Skeletal muscle cell (primary cell): ENCODE data around the gene CCDC187.
A peak's percentile ranks its signal among the peaks of the same experiment; 100 is the strongest.
"Not testable (repeated sequence)": the region's sequence is repeated elsewhere in the genome, so short reads cannot be mapped to it uniquely, and the experiment has no call there.

ENCODE experiments used
- DNase-seq: peaks from one replicate; pipeline ENCODE4 v3.0.0-alpha.2; 2010; ENCODE audit warnings: low read depth
- H3K4me3 ChIP-seq: 2 replicates; pipeline ENCODE4 v1.5.1; 2011; ENCODE audit warnings: low read depth, mild to moderate bottlenecking, control low read depth, low read length, moderate library complexity

CCDC187 gene

DNA sequence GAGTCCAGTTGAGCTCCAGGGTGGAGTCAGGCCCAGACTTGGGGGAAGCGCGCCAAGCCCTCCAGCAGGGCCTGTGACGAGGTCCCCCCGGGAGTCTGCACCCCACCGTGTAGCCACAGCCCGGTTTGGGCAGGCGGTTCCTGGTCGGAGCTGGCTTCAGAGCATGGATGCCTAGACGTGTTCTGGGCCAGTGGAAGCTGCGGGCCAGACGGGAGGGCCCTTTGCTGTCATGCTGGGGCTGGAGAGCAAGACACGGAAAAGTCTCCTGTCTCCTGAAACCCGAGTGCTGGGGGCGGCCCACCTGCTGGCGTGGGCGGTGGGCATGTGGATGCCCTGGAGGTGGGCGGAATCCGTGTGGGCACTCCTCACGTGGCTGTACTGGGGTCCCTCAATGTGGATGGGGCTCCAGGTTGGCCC lies 25.3 kb upstream of the CCDC187 start:
- no peak for DNase-seq
- H3K4me3 ChIP-seq: peak overlapping the region; percentile 76

DNA sequence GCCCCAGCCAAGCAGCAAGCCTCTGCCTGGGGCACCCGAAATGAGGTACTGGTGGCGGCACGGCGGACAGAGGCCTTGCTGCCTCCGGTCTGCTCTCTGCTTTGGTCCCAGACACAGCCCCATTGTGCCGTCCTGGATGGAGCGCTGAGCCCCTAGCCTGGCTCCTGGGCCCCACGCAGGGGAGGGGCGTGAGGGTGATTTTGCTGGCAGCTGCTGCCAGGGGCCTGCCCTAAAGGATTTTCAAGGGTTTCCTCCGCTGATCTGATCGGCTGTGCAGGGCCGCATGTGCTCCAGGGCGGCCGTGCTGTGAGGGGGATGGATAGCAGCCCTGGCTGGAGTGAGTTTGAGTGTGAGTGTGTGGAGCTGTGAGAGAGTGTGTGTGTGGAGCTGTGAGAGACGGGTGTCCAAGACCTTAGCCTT lies 24.7 kb upstream of the CCDC187 start:
- no peak for DNase-seq
- H3K4me3 ChIP-seq: peak overlapping the region; percentile 76

DNA sequence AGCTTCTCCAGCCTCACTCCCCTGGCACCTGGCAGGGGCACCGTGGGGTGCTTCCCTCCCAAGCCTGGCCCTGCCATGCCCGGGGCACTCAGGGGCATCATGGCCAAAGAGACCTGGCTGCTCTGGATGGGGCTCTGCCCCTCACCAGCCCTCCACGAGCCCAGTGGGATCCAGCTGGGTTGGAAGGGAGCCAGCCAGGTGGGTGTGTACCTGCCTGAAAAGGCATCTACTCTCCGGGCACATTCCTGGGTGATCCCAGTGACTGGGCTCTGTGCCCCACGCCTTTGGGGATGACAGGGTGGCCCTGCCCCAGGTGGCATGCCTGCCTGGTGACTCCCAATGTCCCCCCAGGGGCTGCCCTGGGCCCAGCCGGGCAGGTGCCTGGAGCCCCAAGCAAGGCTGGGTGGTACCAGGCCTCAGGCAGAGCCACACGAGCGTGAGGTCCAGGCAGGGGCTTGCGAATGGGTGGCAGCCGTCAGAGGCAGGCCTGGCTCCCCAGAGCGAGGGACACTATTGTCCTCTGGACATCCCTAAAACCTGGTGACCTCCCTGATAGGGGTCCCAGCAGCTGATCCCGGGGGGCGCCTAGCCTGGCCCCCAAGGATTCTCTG lies 24.2 kb upstream of the CCDC187 start:
- no peak for DNase-seq
- H3K4me3 ChIP-seq: peak overlapping the region; percentile 76

DNA sequence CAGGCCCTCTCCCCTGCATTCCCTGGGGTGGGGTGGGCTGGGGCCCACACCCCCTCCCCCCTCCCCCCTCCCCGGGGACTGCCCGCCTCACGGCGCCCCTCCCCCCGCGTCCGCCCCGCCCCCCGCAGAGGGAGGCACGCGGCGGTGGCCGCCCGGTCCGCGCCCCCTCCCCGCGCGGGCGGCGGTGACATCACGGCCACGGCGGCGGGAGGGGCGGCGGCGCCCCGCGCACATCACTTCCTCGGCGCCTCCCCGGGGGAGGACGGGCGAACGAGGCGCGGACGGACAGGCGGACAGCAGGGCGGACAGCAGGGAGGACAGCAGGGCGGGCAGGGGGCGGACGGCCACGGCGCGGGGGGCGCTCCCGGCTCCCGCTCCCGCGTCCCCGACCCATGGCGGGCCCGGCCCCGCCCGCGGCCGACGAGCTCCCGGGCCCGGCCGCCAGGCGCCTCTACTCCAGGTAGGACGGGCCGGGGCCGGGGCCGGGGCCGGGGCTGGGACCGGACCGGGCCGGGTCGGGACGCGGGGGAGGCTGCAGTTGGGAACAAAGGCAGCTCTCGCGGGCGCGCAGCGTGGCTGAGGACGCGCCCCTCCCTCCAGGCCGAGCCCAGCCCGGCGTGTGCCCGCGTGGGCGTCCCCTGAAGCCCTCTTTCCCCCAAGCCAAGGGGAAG lies 23.5 kb upstream of the CCDC187 start, which contains the start of gene GPSM1:
TSS of gene GPSM1 (plus strand) at position 236 of the 671 bp plus-strand sequence. CDS start at position 393, 157 bp downstream.
- DNase-seq: no peak
- H3K4me3 ChIP-seq: peak within 1 kb of the TSS; percentile 76

DNA sequence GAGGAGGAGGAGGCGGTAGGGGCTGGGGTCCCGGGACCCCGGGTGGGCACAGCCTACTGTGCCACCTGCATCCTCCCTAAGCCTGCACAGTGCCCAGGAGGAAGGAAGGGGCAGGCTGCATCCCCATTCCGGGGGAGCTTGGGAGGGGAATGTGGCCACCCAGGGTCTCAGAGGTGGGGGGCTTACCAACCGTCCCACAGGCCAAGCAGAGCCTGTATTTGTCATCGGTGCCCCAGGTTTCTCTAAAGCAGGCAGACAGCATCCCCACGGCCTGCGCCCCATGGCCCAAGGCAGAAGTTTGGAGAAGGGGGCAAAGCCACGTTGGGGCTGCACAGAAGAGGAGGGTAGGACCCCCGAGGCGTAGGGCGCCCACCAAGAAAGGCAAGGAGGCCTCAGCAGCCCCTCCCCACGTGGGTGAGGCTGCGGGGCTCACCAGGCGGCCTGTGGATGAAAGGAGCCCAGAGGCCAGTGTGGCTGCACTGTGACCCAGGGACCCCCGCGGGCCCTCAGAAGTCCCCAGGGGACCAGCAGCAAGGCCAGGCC lies 22.9 kb upstream of the CCDC187 start:
- DNase-seq: no peak
- H3K4me3 ChIP-seq: peak overlapping the region; percentile 37

DNA sequence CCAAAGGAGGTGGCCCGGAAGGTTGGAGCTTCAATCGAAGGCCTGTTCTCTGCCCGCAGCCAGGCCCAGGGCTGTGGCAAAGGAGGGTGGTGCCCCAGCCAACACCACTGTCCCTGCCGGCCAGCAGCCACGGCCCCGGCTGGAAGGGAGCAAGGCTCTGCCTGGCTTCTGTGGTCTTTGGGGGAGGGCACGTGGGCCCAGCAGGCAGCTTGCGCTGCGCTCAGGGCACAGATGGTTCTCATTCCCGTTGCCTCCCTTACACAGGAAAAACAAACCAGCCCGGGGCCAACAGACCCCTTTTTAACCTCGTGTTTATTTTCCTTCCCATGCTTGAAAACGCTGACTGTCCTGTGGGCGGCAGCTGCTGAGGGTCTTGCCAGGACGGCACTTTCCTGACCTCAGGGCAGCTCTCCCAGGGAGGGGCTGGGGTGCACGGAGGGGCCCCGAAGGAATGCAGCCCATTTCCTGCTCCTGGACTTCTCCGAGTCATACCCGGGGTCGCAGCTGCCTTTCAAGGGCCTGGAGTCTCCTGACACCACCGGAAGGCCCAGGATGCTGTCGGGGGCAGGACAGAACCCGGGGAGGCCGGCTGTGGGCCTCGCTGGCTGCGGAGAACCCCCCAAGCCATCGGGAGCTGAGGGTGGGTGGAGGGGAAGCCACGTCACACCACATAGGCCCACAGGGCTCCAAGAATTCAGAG lies 22.3 kb upstream of the CCDC187 start:
- H3K4me3 ChIP-seq: peak overlapping the region; percentile 37
- DNase-seq: peak; percentile 60

DNA sequence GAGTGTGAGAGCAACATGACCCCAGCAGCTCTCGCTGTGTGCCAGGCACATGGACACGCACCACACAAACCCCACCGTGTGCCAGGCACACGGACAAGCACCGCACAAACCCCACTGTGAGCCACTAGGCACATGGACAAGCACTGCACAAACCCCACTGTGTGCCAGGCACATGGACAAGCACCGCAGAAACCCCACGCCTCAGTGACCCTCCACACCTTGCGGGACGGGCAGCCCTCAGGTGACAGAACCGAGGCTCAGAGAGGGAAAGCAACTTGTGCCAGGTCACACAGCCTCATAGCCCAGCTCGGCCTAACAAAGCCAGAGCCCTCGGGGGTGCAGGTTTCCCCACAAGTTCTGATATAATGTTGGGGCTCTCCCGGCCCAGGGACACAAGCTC lies 21.5 kb upstream of the CCDC187 start:
- no peak for DNase-seq
- H3K4me3 ChIP-seq: no peak overlapping the region

DNA sequence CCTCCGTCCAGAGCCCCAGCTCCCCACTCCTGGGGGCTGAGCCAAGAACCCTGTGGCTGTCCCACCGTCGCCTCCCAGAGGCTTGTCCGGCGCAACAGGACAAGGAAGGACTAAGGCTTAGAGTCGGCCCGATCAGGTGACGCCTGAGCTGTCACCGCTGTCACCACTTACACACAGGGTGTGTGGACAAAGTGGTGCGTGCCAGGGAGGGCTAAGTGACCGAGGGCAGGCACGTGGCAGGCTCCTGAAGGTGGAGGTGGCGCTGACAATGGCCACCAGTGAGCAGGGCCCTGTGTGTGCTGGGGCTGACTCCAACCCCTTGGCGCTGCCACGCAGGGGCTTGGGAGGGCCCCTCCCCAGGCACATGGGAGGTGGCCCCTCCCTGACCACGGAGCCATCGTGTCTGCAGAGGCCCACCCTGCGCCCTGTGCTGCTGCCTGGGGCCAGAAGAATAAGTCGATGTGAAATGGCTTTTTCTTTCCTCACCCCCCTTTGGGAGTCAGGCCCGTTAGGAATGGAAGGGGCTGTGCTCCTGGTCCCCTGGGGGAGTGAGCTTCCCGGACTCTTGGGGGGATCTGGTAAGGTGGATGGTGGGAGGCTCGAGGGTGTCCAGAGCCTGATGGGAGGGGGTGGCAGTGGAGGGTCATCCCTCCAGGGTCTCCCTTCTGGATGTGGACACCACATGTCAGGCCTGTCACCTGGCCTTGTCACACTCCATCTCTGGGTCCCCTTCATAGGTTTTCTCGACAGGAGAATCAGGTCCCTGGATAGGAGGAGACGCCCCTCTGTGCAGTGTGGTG lies 20.8 kb upstream of the CCDC187 start:
- H3K4me3 ChIP-seq: no peak overlapping the region
- DNase-seq: no peak

DNA sequence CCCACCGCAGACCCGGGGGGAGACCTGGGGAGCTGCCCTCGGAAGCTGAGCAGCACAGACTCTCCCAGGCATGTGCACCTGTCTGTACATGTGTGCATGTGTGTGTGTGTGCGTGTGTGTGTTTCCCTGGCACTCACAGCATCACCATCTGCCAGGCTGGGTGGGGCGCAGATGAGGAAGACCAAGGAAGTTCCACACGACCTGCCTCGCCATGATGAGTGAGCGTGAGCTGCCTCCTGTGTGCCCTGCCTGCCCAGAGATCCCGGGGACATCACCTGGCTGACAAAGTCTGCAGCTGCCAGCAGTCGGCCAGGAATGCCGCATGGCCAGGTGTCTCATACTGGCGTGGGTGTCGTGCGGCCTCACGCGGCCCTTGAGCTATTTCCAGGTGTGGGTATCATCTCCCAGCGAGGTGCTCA lies 19.5 kb upstream of the CCDC187 start:
- no peak overlapping the region for H3K4me3 ChIP-seq
- DNase-seq: no peak

DNA sequence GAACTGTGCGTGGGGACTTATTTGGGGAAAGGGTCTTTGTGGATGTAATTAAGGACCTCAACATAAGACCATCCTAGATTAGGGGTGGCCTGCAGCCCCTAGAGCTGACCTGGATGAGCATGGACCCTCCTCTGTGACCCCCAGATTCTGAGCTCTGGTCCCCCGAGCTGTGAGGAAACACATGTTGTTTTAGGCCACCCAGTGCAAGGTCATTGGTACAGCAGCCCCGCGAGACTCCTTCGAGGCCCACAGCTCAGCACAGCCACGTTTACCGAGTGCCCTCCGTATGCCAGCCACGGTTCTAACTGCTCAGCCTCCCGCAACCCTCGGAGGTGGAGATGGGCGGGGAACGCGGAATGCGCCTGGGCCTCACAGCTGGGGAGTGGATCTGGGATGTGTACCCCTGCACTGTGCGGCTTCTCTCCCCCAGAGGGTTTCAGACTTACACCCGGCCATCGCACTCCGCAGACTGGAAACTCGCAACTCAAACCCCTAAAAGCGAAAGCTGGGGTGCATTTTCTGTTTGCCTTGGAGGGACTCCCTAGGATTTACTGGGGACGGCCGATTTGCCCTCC lies 18.9 kb upstream of the CCDC187 start:
- DNase-seq: no peak
- no peak overlapping the region for H3K4me3 ChIP-seq

DNA sequence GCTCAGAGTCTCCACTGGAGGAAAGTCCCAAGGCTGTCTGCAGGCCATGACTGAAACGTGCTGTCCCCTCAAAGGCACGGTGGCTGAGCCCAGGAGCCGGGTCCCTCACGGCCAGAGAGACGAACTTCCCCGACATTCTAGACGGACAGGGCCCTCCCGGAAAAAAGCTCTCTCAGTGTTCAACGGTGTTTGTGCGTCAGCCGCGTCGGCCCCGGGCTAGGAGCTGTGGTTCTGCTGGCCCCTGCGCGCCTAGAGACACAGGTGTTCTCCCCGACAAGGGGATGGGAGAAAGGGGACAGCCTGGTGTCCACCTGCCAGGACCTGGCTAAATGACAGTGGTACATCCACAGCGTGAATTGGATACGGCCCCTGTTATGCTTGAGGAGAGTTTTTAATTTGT lies 17.7 kb upstream of the CCDC187 start:
- DNase-seq: no peak

DNA sequence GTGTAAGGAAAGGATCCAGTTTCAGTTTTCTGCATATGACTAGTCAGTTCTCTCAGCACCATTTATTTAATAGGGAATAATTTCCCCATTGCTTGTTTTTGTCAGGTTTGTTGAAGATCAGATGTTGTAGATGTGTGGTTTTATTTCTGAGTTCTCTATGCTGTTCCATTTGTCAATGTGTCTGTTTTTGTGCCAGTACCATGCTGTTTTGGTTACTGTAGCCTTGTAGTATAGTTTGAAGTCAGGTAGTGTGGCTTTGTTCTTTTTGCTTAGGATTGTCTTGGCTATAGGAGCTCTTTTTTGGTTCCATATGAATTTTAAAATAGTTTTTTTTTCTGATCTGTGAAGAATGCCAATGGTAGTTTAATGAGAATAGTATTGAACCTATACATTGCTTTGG lies 17.1 kb upstream of the CCDC187 start:
- not testable (repeated sequence) for DNase-seq, H3K4me3 ChIP-seq

More for the DNA sequence above, 17.7 kb upstream of the CCDC187 start:
- H3K4me3 ChIP-seq: no peak overlapping the region

DNA sequence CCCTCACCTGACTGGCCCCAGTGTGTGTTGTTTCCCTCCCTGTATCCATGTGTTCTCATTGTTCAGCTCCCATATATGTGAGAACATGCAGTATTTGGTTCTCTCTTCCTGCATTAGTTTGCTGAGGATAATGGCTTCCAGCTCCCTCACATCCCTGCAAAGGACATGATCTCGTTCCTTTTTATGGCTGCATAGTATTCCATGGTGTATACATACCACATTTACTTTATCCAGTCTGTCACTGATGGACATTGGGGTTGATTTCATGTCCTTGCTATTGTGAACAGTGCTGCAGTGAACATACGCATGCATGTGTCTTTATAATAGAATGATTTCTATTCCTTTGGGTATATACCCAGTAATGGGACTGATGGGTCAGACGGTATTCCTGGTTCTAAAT lies 16.1 kb upstream of the CCDC187 start:
- H3K4me3 ChIP-seq, DNase-seq: not testable (repeated sequence)

DNA sequence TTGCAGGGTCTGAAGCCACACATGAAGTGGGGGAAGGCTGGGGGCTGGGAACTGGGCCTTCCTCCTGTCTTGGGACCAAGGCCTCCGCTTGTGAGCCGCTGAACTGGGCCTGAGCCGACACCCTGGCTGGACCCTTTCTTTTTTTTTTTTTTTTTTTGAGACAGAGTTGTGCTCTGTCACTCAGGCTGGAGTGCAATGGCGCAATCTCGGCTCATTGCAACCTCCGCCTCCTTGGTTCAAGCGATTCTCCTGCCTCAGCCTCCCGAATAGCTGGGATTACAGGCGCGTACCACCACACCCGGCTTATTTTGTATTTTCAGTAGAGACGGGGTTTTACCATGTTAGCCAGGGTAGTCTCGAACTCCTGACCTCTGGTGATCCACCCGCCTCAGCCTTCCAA lies 15.3 kb upstream of the CCDC187 start:
- not testable (repeated sequence) for H3K4me3 ChIP-seq, DNase-seq

DNA sequence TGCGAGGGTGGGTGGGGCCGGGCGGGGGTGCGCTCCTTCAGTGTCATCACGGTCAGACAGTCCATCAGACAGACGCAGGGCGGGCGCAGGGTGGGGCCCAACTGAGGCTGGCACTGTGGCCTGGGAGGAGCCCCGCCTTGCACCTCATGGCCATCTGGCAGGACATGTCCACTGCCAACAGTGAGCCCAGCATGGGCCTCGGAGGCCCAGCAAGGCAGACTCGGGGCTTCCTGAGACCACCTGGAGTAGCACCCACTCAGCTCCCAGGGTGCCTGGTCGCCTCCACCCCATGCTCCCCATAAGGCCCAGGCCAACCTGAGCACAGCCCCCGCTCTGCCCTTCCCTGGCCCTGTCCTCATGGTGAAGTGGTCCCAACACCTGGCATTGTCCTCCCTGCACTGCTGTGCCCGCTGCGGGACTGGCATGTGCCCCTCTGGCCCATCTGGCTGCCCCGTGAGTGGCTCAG lies 14.9 kb upstream of the CCDC187 start:
- DNase-seq: no peak
- H3K4me3 ChIP-seq: no peak overlapping the region

DNA sequence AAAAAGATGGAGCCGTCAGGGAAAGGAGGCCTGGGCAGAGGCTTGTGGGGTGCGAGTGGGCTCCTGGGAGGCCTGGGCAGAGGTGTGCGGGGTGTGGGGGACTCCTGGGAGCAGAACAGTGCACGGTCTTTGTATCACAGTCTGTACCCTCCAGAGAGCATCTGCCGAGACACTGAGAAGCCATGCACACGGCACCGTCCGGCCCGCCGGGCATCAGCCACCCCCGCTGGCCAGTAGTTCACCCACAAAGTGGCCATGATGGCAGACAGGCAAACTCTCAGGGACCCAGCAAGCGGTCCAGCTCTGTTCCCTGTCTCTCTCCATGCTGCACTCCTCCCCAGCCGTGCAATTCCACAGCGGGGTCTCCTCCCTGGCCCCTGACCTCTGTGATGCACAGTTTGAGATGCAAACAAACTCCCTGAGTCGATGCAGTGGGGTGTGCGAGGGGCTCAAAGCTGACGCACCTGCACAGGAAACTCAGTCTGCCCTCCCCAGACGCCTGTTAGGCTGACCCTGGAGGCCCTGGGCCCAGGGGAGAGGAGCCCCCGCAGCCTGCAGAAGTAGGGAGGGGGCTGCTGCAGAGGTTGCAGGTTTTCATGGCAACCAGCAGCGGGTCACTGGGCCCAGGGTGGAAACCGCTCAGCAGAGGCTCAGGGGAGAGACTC lies 14.3 kb upstream of the CCDC187 start:
- no peak overlapping the region for H3K4me3 ChIP-seq
- no peak for DNase-seq

DNA sequence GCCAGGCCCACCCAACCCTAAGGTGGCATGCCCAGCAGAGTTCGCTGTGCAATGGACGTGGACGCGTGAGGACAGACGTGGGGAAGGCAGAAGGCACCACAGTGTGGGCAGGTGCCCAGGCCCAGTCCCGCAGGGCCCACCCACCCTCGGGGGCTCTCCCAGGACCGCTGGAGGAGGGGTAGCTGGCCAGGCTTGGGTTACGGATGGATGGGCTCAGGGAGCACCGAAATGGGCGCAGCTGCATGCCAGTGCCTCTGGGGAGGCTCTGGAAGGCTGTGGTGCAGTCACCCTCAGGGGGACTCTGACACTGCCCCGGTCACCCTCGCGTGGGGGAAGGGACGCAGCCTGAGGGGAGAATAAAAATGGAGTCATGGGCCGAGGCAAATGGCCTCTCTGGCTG lies 13.8 kb upstream of the CCDC187 start:
- no peak overlapping the region for H3K4me3 ChIP-seq
- no peak for DNase-seq

DNA sequence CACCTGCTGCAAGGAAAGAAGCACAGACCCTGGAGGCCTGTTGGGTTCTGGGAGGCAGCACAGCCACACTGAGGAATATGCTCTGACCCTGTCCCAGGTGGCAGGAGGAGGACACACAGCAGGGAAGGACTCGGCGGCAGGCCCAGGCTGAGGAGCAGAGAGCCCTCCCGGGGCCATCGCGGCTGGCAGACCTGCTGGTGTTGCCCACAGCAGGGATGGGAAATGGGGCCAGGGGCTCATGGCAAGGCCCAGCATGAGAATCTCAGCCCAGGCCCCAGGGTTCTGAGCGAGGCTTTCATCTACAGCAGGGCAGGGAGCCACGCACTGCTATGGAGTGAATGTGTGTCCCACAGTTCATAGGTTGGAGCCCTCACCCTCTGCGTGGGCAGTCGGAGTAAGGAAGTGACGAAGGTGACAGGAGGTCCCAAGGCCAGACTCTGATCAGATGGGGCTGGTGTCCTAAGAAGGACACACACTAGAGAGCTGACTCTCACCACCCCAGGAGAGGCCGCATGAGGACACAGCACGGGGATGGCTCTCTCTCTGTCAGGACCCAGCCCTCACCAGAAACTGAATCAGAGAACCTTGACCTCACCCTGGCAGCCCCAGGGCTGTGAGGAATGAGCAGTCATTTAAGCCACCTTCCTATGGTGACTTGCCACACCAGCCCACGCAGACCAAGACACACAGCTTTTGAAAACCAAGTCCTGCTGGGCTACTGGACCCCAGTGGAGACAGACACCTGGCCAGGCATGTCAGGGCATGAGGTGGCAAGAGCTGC lies 13.2 kb upstream of the CCDC187 start:
- no peak overlapping the region for H3K4me3 ChIP-seq
- DNase-seq: no peak
